Mammary epithelial cell (primary cell): Measurements from ENCODE around the gene TXNRD2.

Experiments
- EZH2 ChIP-seq: IDR thresholded peaks from 2 replicates; pipeline ENCODE4 v1.6.1; 2012; ENCODE audit warnings: low read length, inconsistent platforms, borderline replicate concordance
- TF ChIP-seq, protein P1 (sequence below), 2 donors: IDR thresholded peaks in 1 of 2; conservative IDR thresholded peaks in 1 of 2; 2 replicates each; pipeline ENCODE4 v1.5.1; 2011 to 2012; ENCODE audit warnings: inconsistent platforms in 2 of 2, low read length in 2 of 2, mild to moderate bottlenecking in 2 of 2, control low read depth in 1 of 2, low read depth in 1 of 2; ENCODE audit not compliant: insufficient read depth in 1 of 2; ENCODE audit errors: extremely low read depth in 1 of 2

DNA sequence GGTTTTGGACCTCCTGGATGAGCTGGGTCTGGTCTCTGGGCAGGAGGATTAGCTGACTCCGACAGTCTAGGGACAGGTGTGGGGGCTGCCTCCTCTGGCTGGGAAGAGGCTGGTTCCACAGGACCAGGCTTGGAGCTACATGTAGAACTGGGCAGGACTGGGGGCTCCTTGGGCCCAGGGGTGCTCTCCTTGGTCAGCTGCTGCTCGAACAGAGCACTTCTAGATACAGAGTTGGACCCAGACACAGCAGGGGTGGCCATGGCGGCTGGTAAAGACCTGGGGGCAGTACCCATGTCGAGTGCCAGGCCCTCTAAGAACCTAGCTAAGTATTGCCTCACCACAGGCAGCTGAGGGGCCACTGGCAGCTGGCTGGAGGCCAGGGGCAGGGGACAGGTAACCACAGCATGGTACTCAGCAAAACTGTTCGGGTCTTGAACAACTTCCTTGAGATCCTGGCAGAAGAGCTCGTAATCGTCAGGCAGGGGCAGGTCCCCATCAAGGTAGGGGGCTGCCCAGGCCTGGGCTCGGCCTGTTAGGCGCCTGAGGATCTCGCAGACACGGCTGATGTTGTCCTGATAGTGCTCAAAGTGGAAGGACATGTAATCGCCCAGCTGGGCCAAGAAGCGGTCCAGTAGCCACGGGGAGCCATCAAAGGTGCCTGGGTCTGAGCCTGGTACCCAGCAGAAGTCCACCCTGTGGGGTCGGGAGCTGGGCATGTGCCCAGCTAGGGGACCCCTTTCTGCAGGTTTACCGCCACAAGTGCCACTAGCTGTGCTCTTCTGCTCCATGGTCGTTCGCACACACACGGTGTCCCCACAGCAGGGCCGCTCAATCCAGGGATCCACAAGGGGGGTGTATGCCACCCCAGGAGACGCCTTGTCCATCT, 90.1 kb downstream of the TXNRD2 start:
- TF ChIP-seq, protein P1, sequence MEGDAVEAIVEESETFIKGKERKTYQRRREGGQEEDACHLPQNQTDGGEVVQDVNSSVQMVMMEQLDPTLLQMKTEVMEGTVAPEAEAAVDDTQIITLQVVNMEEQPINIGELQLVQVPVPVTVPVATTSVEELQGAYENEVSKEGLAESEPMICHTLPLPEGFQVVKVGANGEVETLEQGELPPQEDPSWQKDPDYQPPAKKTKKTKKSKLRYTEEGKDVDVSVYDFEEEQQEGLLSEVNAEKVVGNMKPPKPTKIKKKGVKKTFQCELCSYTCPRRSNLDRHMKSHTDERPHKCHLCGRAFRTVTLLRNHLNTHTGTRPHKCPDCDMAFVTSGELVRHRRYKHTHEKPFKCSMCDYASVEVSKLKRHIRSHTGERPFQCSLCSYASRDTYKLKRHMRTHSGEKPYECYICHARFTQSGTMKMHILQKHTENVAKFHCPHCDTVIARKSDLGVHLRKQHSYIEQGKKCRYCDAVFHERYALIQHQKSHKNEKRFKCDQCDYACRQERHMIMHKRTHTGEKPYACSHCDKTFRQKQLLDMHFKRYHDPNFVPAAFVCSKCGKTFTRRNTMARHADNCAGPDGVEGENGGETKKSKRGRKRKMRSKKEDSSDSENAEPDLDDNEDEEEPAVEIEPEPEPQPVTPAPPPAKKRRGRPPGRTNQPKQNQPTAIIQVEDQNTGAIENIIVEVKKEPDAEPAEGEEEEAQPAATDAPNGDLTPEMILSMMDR (conservative IDR thresholded peaks at IDR 0.05 in 1 of 2, IDR thresholded peaks at IDR 0.05 in 1 of 2; ENCODE audit: extremely low read depth in 1 of 2, insufficient read depth in 1 of 2, low read depth in 1 of 2, low read length in 2 of 2): no peak
- TF ChIP-seq EZH2: no peak
